Cardiac fibroblast (primary cell): ENCODE data around the gene EPYC.
A peak's percentile ranks its signal among the peaks of the same experiment; 100 is the strongest.

ENCODE experiments used
- DNase-seq, 2 donors: peaks; one replicate each; pipeline versions ENCODE4 v3.0.0 to v3.0.0-alpha.2; 2010; ENCODE audit warnings: low read depth in 2 of 2
- H3K4me3 ChIP-seq, 2 donors: replicated peaks in 1 of 2; 1 replicate in 1 of 2; 2 replicates in 1 of 2; pipeline ENCODE4 v1.5.1; 2011; ENCODE audit warnings: low read depth in 2 of 2, low read length in 2 of 2, mild to moderate bottlenecking in 2 of 2, moderate library complexity in 1 of 2
- TF ChIP-seq, protein P1 (sequence below): IDR thresholded peaks from one replicate; pipeline ENCODE4 v1.5.1; 2011; ENCODE audit warnings: low read depth, mild to moderate bottlenecking, low read length, inconsistent platforms

Gene EPYC

DNA sequence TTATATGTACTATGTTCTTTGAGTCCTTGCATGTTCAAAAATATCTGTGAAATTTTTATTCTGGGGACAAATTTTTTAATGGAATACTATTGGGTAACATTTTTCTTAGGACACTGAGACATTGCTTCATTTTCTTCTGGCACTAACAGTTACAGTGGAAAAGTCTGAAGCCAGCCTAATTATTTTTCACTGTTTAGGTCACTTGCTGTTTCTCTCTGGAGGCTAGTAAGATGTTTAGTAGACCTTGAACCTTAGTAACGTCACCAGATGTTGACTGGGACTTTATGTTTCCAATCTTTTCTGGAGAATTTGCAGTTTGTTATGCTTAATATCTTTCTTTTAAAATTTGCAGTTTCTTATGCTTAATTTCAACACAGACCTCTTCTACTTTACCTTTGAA, 12.3 kb upstream of the EPYC start:
- H3K4me3 ChIP-seq, result no peak overlapping the region
- no peak for DNase-seq
- TF ChIP-seq, protein P1, sequence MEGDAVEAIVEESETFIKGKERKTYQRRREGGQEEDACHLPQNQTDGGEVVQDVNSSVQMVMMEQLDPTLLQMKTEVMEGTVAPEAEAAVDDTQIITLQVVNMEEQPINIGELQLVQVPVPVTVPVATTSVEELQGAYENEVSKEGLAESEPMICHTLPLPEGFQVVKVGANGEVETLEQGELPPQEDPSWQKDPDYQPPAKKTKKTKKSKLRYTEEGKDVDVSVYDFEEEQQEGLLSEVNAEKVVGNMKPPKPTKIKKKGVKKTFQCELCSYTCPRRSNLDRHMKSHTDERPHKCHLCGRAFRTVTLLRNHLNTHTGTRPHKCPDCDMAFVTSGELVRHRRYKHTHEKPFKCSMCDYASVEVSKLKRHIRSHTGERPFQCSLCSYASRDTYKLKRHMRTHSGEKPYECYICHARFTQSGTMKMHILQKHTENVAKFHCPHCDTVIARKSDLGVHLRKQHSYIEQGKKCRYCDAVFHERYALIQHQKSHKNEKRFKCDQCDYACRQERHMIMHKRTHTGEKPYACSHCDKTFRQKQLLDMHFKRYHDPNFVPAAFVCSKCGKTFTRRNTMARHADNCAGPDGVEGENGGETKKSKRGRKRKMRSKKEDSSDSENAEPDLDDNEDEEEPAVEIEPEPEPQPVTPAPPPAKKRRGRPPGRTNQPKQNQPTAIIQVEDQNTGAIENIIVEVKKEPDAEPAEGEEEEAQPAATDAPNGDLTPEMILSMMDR, result no peak

DNA sequence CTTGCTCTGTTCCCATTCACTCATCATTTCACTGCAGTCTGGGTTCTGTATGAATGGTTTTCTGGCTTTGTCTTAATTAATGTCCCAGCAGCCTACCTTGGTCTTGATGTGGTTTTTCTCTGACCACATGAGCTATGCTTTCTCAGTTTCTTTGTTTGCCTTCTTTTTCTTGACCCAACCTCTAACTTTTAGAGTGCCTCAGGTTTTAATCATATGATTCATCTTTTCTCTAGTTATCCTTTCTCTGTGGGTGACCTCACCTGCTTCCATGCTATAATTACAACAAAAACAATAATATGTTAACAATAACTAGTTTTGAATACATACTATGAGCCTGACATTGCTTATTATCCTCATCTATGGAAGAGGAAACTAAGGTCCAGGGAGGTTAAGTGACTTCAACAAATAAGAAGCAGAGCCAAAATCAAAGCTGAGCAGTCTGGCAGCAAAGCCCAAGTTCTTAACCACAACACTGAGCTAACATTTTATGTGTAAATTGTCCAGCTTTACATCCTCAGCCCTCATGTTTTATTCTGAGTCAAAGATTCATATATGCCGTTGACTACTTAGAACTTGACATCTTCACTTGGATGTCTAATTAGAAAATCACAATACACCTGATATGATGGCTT, 4.7 kb upstream of the EPYC start:
- H3K4me3 ChIP-seq, result no peak overlapping the region
- TF ChIP-seq, protein P1, result no peak
- peak; percentile 9 to 13 for DNase-seq

DNA sequence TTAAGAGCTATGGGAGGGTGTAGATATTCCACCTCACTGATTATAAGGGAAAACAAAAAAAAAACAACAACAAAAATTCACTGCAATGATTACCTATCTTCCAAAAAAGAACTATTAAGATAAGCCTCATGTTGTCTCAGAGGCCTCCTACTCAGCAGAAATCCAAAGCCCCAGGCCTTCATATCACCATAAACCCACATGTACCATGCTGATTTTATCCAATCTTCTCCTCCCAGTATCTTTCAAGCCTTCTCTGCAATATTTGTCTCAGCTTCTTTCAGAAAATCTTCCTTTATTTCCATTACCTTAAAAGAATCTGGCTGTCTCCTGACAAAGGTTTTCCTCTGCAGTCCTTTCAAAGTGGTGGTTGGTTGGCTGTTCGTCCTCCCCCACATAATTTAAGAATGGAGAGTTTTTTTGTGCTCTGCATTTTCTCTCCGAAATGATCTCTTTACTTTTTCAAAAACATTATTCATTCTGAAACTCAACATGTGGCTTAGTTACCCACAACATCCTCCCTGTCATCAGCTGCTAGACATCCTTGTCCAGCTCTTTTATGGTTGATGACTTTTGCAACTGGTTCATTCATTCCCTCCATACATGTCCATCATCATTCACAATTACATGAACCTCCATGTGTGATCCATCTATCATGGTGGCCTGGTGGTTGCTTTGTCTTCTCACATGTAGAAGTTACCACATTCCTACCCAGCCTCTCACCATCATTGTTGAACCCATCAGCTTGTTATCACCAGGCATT, 2.9 kb upstream of the EPYC start:
- TF ChIP-seq, protein P1, result no peak
- H3K4me3 ChIP-seq, result no peak overlapping the region
- no peak for DNase-seq

DNA sequence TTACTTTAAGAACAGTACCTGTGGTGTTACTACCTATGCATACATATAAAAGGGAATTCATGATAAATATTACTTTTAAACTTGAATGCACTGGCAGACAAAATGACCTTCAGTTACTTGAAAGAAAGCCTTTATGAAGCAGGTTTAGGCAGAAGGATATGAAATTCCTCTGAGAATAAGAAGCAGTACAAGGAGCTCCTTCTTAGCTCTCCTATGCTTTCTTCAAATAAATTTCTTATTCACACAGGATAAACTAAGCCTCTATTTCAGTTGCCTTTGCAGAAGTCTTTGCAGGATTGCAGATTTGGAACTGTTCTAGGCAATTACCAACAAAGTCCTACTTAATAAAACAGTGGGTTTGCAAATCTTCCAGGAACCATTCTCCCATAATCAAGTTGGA, 1.0 kb downstream of the EPYC start:
- DNase-seq, result no peak
- TF ChIP-seq, protein P1, result no peak
- no peak overlapping the region for H3K4me3 ChIP-seq

DNA sequence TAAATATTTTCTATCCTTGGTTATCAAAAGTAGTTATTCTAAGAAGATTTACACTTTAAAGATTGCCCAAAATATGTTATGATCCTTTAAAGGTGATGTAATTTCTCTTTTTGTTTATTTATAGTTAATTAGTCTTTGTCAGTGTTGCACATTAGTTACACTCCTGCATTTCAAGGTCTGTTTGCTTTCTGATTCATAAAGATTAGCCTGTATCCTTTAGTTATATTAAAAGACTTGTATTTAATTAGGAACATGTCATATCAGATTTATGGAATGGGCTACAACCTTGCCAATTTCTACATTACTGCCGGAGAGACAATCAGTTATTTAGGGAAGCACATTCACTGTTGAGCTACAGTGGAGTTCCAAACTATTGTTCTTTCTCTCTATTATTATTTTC, 3.5 kb downstream of the EPYC start:
- H3K4me3 ChIP-seq, result no peak overlapping the region
- DNase-seq, result no peak
- TF ChIP-seq, protein P1, result no peak

DNA sequence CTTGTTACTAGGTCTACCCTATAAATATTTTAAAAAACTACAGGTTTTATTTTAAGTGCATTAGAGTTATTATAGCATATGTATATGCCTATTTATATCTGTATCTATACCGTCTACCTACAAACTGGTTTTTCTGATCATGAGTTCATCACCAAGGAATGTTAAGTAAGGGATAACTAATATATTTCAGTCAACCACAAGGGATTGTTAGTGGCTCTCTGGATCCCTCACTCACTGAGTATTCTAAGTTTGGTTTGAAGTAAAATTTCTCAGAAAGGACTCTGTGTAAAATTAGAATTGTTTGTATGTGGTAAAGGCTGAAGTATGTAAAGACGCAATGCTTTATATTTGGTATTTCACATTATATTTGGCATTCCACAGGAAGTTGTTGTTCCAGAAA, 4.8 kb downstream of the EPYC start:
- H3K4me3 ChIP-seq, result no peak overlapping the region
- DNase-seq, result peak in 1 of 2 donors; percentile 11
- TF ChIP-seq, protein P1, result no peak
